ENCODE measurements around the gene TEX22.

DNA sequence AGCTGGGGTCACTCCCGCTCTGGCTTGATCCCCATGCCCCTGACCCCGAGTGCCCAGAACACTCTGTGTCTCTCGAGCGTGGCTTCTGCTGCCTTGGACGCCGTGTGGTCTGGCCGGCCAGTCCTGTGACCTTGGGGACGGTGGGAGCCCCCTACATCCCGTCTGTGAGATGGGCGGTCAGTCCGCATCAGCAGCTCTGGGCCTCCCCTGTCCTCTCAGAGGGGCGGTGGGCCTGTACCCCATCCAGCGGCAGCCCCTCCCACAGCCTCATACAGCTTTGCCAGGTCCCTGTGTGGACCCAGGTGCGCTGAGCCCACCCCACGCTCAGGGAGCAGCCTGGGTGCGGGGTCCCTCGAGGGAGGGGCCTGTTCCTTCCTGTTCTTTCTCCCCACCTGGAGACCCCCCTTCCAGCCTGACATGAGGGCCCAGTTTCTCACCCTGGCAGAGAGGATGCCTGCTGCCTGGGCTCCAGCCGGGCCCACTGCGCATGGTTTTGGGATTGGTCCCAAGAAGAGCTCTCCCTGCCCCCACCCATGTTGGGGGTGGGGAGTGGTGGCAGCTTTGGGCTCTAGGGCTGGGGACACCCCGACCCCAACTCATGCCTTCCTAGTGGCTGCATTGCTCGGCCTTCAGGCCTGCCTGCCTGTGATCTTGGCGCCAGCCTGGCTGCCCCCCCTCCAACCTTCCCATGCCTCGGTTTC lies 22.8 kb downstream of the TEX22 start:
- TF ChIP-seq, protein P1, sequence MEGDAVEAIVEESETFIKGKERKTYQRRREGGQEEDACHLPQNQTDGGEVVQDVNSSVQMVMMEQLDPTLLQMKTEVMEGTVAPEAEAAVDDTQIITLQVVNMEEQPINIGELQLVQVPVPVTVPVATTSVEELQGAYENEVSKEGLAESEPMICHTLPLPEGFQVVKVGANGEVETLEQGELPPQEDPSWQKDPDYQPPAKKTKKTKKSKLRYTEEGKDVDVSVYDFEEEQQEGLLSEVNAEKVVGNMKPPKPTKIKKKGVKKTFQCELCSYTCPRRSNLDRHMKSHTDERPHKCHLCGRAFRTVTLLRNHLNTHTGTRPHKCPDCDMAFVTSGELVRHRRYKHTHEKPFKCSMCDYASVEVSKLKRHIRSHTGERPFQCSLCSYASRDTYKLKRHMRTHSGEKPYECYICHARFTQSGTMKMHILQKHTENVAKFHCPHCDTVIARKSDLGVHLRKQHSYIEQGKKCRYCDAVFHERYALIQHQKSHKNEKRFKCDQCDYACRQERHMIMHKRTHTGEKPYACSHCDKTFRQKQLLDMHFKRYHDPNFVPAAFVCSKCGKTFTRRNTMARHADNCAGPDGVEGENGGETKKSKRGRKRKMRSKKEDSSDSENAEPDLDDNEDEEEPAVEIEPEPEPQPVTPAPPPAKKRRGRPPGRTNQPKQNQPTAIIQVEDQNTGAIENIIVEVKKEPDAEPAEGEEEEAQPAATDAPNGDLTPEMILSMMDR (conservative IDR thresholded peaks at IDR 0.05; ENCODE audit: low read depth in 2 of 2), result no peak
- no peak for TF ChIP-seq STAT1 (IDR thresholded peaks at IDR 0.05; ENCODE audit: unreplicated experiment)
- no peak for TF ChIP-seq EZH2 (IDR thresholded peaks at IDR 0.05; ENCODE audit: low read depth, unreplicated experiment)
- TF ChIP-seq ZNF114 (CRISPR knock-in tag; IDR thresholded peaks at IDR 0.05), result no peak
- TF ChIP-seq POLR2AphosphoS5 (IDR thresholded peaks at IDR 0.05; ENCODE audit: low read depth), result no peak
- TF ChIP-seq EZH2phosphoT487 (IDR thresholded peaks at IDR 0.05; ENCODE audit: unreplicated experiment), result no peak
- no peak for TF ChIP-seq NANOG (IDR thresholded peaks at IDR 0.05; ENCODE audit: borderline replicate concordance)
- TF ChIP-seq, protein P2, sequence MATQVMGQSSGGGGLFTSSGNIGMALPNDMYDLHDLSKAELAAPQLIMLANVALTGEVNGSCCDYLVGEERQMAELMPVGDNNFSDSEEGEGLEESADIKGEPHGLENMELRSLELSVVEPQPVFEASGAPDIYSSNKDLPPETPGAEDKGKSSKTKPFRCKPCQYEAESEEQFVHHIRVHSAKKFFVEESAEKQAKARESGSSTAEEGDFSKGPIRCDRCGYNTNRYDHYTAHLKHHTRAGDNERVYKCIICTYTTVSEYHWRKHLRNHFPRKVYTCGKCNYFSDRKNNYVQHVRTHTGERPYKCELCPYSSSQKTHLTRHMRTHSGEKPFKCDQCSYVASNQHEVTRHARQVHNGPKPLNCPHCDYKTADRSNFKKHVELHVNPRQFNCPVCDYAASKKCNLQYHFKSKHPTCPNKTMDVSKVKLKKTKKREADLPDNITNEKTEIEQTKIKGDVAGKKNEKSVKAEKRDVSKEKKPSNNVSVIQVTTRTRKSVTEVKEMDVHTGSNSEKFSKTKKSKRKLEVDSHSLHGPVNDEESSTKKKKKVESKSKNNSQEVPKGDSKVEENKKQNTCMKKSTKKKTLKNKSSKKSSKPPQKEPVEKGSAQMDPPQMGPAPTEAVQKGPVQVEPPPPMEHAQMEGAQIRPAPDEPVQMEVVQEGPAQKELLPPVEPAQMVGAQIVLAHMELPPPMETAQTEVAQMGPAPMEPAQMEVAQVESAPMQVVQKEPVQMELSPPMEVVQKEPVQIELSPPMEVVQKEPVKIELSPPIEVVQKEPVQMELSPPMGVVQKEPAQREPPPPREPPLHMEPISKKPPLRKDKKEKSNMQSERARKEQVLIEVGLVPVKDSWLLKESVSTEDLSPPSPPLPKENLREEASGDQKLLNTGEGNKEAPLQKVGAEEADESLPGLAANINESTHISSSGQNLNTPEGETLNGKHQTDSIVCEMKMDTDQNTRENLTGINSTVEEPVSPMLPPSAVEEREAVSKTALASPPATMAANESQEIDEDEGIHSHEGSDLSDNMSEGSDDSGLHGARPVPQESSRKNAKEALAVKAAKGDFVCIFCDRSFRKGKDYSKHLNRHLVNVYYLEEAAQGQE (IDR thresholded peaks at IDR 0.05; ENCODE audit: unreplicated experiment), result no peak
